Body of pancreas (tissue), 4 donors: ENCODE measurements around the gene OSBP2. TPM values are rescaled to one million over a fixed set of nuclear protein-coding genes. Genes with fewer than 3 reads are reported as not detected.

Experiments used
- ATAC-seq: fragments of 150-250 bp; one replicate; pipeline ENCODE4 v1.9.1; 2016
- DNase-seq, 4 donors: peaks; one replicate each; pipeline ENCODE4 v3.0.0-alpha.2; 2019
- H3K27ac ChIP-seq, 4 donors: fragments of 200-600 bp; sonication (generic); 1 replicate in 3 of 4; 2 replicates in 1 of 4; pipeline versions ENCODE4 v1.5.1 to v1.6.1; 2016 to 2019; ENCODE audit warnings: mild to moderate bottlenecking in 1 of 4, mixed read lengths in 1 of 4, moderate library complexity in 1 of 4
- H3K27me3 ChIP-seq, 2 donors: fragments of 200-600 bp; sonication (generic); one replicate each; pipeline ENCODE4 v1.6.0; 2016; ENCODE audit warnings: mild to moderate bottlenecking in 1 of 2
- H3K36me3 ChIP-seq, 2 donors: fragments of 200-600 bp; sonication (generic); replicated peaks in 1 of 2; 2 replicates each; pipeline ENCODE4 v1.5.1; 2016; ENCODE audit warnings: low read depth in 2 of 2; ENCODE audit not compliant: insufficient read depth in 1 of 2
- H3K4me1 ChIP-seq: fragments of 200-600 bp; sonication (generic); one replicate; pipeline ENCODE4 v1.6.0; 2016
- H3K4me3 ChIP-seq, 2 donors: fragments of 200-600 bp; sonication (generic); 1 replicate in 1 of 2; 2 replicates in 1 of 2; pipeline ENCODE4 v1.5.1; 2016 to 2019
- H3K9me3 ChIP-seq, 3 donors: fragments of 200-600 bp; sonication (generic); 1 replicate in 2 of 3; 2 replicates in 1 of 3; pipeline ENCODE4 v1.5.1; 2016
- CTCF ChIP-seq, 7 experiments: fragments of 450-650 bp in 4 of 7; fragments of 200-600 bp in 3 of 7; sonication (generic) in 3 of 7; IDR thresholded peaks; one replicate each; pipeline ENCODE4 v1.5.1; 2016 to 2019; ENCODE audit warnings: antibody characterized with exemption in 7 of 7
- POLR2A ChIP-seq, 3 donors: fragments of 450-650 bp; IDR thresholded peaks; one replicate each; pipeline ENCODE4 v1.6.1; 2016; ENCODE audit warnings: antibody characterized with exemption in 3 of 3, mild to moderate bottlenecking in 2 of 3
- WGBS, 2 donors: methylation state at CpG; one replicate each; pipeline ENCODE4 v1.1.5; 2017; 5-methylcytosine and 5-hydroxymethylcytosine counted together
- intact Hi-C: fragments of 100-400 bp; cut with DNase I; formaldehyde crosslinking; loops from one replicate; pipeline ENCODE4 v1.15.1; 2023
- total RNA-seq, 2 donors: library from RNA; depleted of rRNA; stranded (reverse); fragments of >200 nt; gene quantifications; one replicate each; pipeline ENCODE4 v1.1.0, GENCODE V29; 2016

The OSBP2 gene
- total RNA-seq, 2 donors from 2014 or later = 2.3 to 3.0 TPM

- Histone ChIP-seq H3K4me3 (no peak overlapping the region), H3K27me3 (no peaks in the 10 kb centered on the region)
Measured at GRCh38 chr22:30863081-30863833, 168.6 kb downstream of the OSBP2 start.

GRCh38 chr22:30864441-30865420, 170.1 kb downstream of the OSBP2 start:
- Histone ChIP-seq H3K36me3 (no peaks in the 10 kb centered on the region), H3K27ac (no peak overlapping the region), H3K4me1 (no peaks in the 10 kb centered on the region), H3K4me3 (no peak overlapping the region), H3K27me3 (no peaks in the 10 kb centered on the region), H3K9me3 (no peaks in the 10 kb centered on the region)
- 89 to 96% methylated on average over 10 to 17 of the region's 17 CpGs for WGBS, 2 donors
- no peak for TF ChIP-seq CTCF (IDR thresholded peaks at IDR 0.05)
- TF ChIP-seq POLR2A (IDR thresholded peaks at IDR 0.05) = no peak
- ATAC-seq (no peak), DNase-seq (peak in 1 of 4 donors; percentile 1)
- intact Hi-C loops = no loop called here

More at GRCh38 chr22:30863081-30863833, 168.6 kb downstream of the OSBP2 start:
- Histone ChIP-seq H3K9me3 (no peaks in the 10 kb centered on the region), H3K36me3 (no peaks in the 10 kb centered on the region), H3K27ac (no peak overlapping the region), H3K4me1 (no peaks in the 10 kb centered on the region)
- intact Hi-C loops = no loop called here
- 59 to 65% methylated on average over 13 to 19 of the region's 19 CpGs for WGBS, 2 donors
- TF ChIP-seq POLR2A (IDR thresholded peaks at IDR 0.05) = no peak
- no peak for TF ChIP-seq CTCF (IDR thresholded peaks at IDR 0.05)
- DNase-seq = peak in 1 of 4 donors; percentile 10
- ATAC-seq = no peak

GRCh38 chr22:30865656-30866055, 171.0 kb downstream of the OSBP2 start:
- H3K27me3 ChIP-seq = no peaks in the 10 kb centered on the region
- H3K9me3 ChIP-seq = no peaks in the 10 kb centered on the region
- no peak overlapping the region for H3K27ac ChIP-seq
- ATAC-seq = no peak
- H3K36me3 ChIP-seq = no peaks in the 10 kb centered on the region
- intact Hi-C loops = no loop called here
- DNase-seq = peak in 1 of 4 donors; percentile 5
- WGBS, 2 donors = 91% methylated on average over 11 of the region's 11 CpGs
- H3K4me1 ChIP-seq = no peaks in the 10 kb centered on the region
- H3K4me3 ChIP-seq = no peak overlapping the region
- no peak for TF ChIP-seq POLR2A (IDR thresholded peaks at IDR 0.05)
- no peak for TF ChIP-seq CTCF (IDR thresholded peaks at IDR 0.05)

- ATAC-seq (no peak), DNase-seq (peak in 1 of 4 donors; percentile 5)
- H3K27ac ChIP-seq = no peak overlapping the region
- H3K27me3 ChIP-seq = no peaks in the 10 kb centered on the region
- no peak overlapping the region for H3K4me3 ChIP-seq
- no peaks in the 10 kb centered on the region for H3K36me3 ChIP-seq
- intact Hi-C loops = no loop called here
- 89 to 97% methylated on average over 5 to 8 of the region's 8 CpGs for WGBS, 2 donors
- no peaks in the 10 kb centered on the region for H3K9me3 ChIP-seq
- H3K4me1 ChIP-seq = no peaks in the 10 kb centered on the region
- TF ChIP-seq CTCF (IDR thresholded peaks at IDR 0.05) (no peak), POLR2A (IDR thresholded peaks at IDR 0.05) (no peak)
Measured at GRCh38 chr22:30866216-30866615, 171.5 kb downstream of the OSBP2 start.
